Mucosa of stomach (tissue), 1 donor: ENCODE measurements around the gene ADAMTSL3.

Source experiments
- H3K27me3 ChIP-seq: one replicate; pipeline ENCODE4 v1.7.0; 2013; ENCODE audit warnings: mild to moderate bottlenecking, low read length; ENCODE audit not compliant: control insufficient read depth, insufficient read depth
- H3K36me3 ChIP-seq: one replicate; pipeline ENCODE4 v1.7.0; 2013; ENCODE audit warnings: low read length; ENCODE audit not compliant: control insufficient read depth, insufficient read depth
- H3K4me1 ChIP-seq: one replicate; pipeline ENCODE4 v1.7.0; 2013; ENCODE audit warnings: mild to moderate bottlenecking, low read length; ENCODE audit not compliant: control insufficient read depth, insufficient read depth
- H3K4me3 ChIP-seq: one replicate; pipeline ENCODE4 v1.7.0; 2013; ENCODE audit warnings: low read length
- H3K9ac ChIP-seq: one replicate; pipeline ENCODE4 v1.7.0; 2013; ENCODE audit warnings: mild to moderate bottlenecking, low read length, moderate library complexity
- H3K9me3 ChIP-seq: one replicate; pipeline ENCODE4 v1.7.0; 2013; ENCODE audit warnings: mild to moderate bottlenecking, low read length, moderate library complexity; ENCODE audit not compliant: control insufficient read depth
- donor health status: Pancreatic carcinoma.

The ADAMTSL3 gene

GRCh38 chr15:83643201-83643600 is 10.7 kb upstream of the ADAMTSL3 start:
- Histone ChIP-seq H3K36me3 (no peaks in the 10 kb centered on the region), H3K9ac (no peak overlapping the region), H3K4me3 (no peak overlapping the region), H3K4me1 (no peaks in the 10 kb centered on the region), H3K27me3 (no peaks in the 10 kb centered on the region), H3K9me3 (no peaks in the 10 kb centered on the region)

- Histone ChIP-seq H3K4me1 (no peaks in the 10 kb centered on the region), H3K9ac (no peak overlapping the region), H3K9me3 (no peaks in the 10 kb centered on the region), H3K27me3 (no peaks in the 10 kb centered on the region), H3K4me3 (no peak overlapping the region), H3K36me3 (no peaks in the 10 kb centered on the region)
Measured at GRCh38 chr15:83644439-83644838, 9.5 kb upstream of the ADAMTSL3 start.

GRCh38 chr15:83650831-83651230 is 3.1 kb upstream of the ADAMTSL3 start:
- Histone ChIP-seq H3K36me3 (no peaks in the 10 kb centered on the region), H3K4me1 (no peaks in the 10 kb centered on the region), H3K4me3 (no peak overlapping the region), H3K9me3 (no peaks in the 10 kb centered on the region), H3K9ac (no peak overlapping the region), H3K27me3 (peaks cover 23% of the 10 kb centered on the region)

- H3K27me3 ChIP-seq: peaks cover 23% of the 10 kb centered on the region
- H3K4me1 ChIP-seq: no peaks in the 10 kb centered on the region
- H3K36me3 ChIP-seq: no peaks in the 10 kb centered on the region
- no peak overlapping the region for H3K4me3 ChIP-seq
- H3K9me3 ChIP-seq: no peaks in the 10 kb centered on the region
- H3K9ac ChIP-seq: no peak overlapping the region
Measured at GRCh38 chr15:83651541-83651940, 2.4 kb upstream of the ADAMTSL3 start.

- H3K4me1 ChIP-seq: no peaks in the 10 kb centered on the region
- H3K9me3 ChIP-seq: no peaks in the 10 kb centered on the region
- no peaks in the 10 kb centered on the region for H3K36me3 ChIP-seq
- H3K4me3 ChIP-seq: no peak overlapping the region
- no peak overlapping the region for H3K9ac ChIP-seq
- H3K27me3 ChIP-seq: peaks cover 23% of the 10 kb centered on the region
Measured at GRCh38 chr15:83652626-83653204, 1.2 kb upstream of the ADAMTSL3 start.

GRCh38 chr15:83653288-83653638 is 660 bp upstream of the ADAMTSL3 start:
- Histone ChIP-seq H3K4me1 (no peaks in the 10 kb centered on the region), H3K36me3 (no peaks in the 10 kb centered on the region), H3K4me3 (no peak overlapping the region), H3K9me3 (no peaks in the 10 kb centered on the region), H3K27me3 (peaks cover 23% of the 10 kb centered on the region), H3K9ac (no peak overlapping the region)

GRCh38 chr15:83654379-83655236 is 685 bp downstream of the ADAMTSL3 start:
- Histone ChIP-seq H3K4me1 (no peaks in the 10 kb centered on the region), H3K9me3 (no peaks in the 10 kb centered on the region), H3K4me3 (no peak overlapping the region), H3K9ac (no peak overlapping the region), H3K36me3 (no peaks in the 10 kb centered on the region), H3K27me3 (peaks cover 23% of the 10 kb centered on the region)

- Histone ChIP-seq H3K9ac (no peak overlapping the region), H3K27me3 (peaks cover 22% of the 10 kb centered on the region), H3K4me3 (no peak overlapping the region), H3K36me3 (no peaks in the 10 kb centered on the region), H3K9me3 (no peaks in the 10 kb centered on the region), H3K4me1 (no peaks in the 10 kb centered on the region)
Measured at GRCh38 chr15:83655237-83655616, 1.3 kb downstream of the ADAMTSL3 start.

- Histone ChIP-seq H3K9ac (no peak overlapping the region), H3K27me3 (peaks cover 15% of the 10 kb centered on the region), H3K9me3 (no peaks in the 10 kb centered on the region), H3K4me3 (no peak overlapping the region), H3K36me3 (no peaks in the 10 kb centered on the region), H3K4me1 (no peaks in the 10 kb centered on the region)
Measured at GRCh38 chr15:83656192-83656591, 2.3 kb downstream of the ADAMTSL3 start.

- H3K9ac ChIP-seq: no peak overlapping the region
- H3K4me1 ChIP-seq: no peaks in the 10 kb centered on the region
- no peak overlapping the region for H3K4me3 ChIP-seq
- no peaks in the 10 kb centered on the region for H3K9me3 ChIP-seq
- H3K27me3 ChIP-seq: peaks cover 15% of the 10 kb centered on the region
- no peaks in the 10 kb centered on the region for H3K36me3 ChIP-seq
Measured at GRCh38 chr15:83656943-83657528, 3.1 kb downstream of the ADAMTSL3 start.

GRCh38 chr15:83657549-83657948 is 3.6 kb downstream of the ADAMTSL3 start:
- Histone ChIP-seq H3K9ac (no peak overlapping the region), H3K27me3 (peaks cover 15% of the 10 kb centered on the region), H3K4me3 (no peak overlapping the region), H3K36me3 (no peaks in the 10 kb centered on the region), H3K4me1 (no peaks in the 10 kb centered on the region), H3K9me3 (no peaks in the 10 kb centered on the region)
